Uterus (tissue), 2 donors: ENCODE results near the gene DTX2.
"Not testable (repeated sequence)": the region's sequence is repeated elsewhere in the genome, so short reads cannot be mapped to it uniquely, and the experiment has no call there.

ENCODE experiments used
- POLR2A ChIP-seq, 2 donors: fragments of 450-650 bp; IDR thresholded peaks; one replicate each; pipeline ENCODE4 v1.6.1; 2016; ENCODE audit warnings: antibody characterized with exemption in 2 of 2, mild to moderate bottlenecking in 1 of 2, moderate library complexity in 1 of 2
- TF ChIP-seq, protein P1 (sequence below), 4 experiments: fragments of 200-600 bp in 2 of 4; fragments of 450-650 bp in 2 of 4; sonication (generic) in 2 of 4; IDR thresholded peaks; one replicate each; pipeline ENCODE4 v1.5.1; 2016 to 2019; ENCODE audit warnings: antibody characterized with exemption in 4 of 4, mild to moderate bottlenecking in 2 of 4, moderate library complexity in 1 of 4

DNA sequence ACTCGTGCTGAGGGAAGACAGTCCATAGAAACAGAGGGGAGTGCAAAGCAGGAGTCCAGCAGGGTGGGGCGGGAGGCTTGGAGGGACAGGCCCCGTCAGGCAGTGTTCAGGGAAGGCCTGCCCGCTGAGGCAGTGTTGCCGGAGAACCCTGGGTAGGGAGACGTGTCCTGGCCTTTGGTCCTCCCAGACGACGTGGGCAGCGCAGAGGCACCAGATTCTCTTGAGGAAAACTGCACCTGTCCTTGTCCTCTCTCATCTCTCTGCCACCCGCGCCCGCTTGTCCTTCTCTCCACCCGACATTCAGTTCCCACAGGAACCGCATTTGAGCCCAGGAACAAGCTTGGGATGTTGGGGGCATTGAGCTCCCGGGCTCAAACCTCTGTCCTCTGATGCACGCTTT, 34.2 kb downstream of the DTX2 start:
- TF ChIP-seq, protein P1, sequence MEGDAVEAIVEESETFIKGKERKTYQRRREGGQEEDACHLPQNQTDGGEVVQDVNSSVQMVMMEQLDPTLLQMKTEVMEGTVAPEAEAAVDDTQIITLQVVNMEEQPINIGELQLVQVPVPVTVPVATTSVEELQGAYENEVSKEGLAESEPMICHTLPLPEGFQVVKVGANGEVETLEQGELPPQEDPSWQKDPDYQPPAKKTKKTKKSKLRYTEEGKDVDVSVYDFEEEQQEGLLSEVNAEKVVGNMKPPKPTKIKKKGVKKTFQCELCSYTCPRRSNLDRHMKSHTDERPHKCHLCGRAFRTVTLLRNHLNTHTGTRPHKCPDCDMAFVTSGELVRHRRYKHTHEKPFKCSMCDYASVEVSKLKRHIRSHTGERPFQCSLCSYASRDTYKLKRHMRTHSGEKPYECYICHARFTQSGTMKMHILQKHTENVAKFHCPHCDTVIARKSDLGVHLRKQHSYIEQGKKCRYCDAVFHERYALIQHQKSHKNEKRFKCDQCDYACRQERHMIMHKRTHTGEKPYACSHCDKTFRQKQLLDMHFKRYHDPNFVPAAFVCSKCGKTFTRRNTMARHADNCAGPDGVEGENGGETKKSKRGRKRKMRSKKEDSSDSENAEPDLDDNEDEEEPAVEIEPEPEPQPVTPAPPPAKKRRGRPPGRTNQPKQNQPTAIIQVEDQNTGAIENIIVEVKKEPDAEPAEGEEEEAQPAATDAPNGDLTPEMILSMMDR (IDR thresholded peaks at IDR 0.05): not testable (repeated sequence)
- not testable (repeated sequence) for TF ChIP-seq POLR2A (IDR thresholded peaks at IDR 0.05)
